Esophagus muscularis mucosa (tissue), 4 donors: Measurements from ENCODE around the gene MYMK. TPM values are rescaled to one million over a fixed set of nuclear protein-coding genes. Genes with fewer than 3 reads are reported as not detected.

Experiments
- DNase-seq: peaks from one replicate; pipeline ENCODE4 v3.0.0-alpha.2; 2017; ENCODE audit errors: extremely low spot score
- H3K27ac ChIP-seq, 4 donors: fragments of 200-600 bp; sonication (generic); replicated peaks in 1 of 4; 1 replicate in 3 of 4; 2 replicates in 1 of 4; pipeline ENCODE4 v1.5.1; 2016 to 2019; ENCODE audit warnings: mild to moderate bottlenecking in 1 of 4
- H3K27me3 ChIP-seq, 4 donors: fragments of 200-600 bp; sonication (generic); one replicate each; pipeline versions ENCODE4 v1.5.1 to v1.6.0; 2016 to 2019
- H3K36me3 ChIP-seq, 4 donors: fragments of 200-600 bp; sonication (generic); one replicate each; pipeline ENCODE4 v1.5.1; 2016 to 2019
- H3K4me1 ChIP-seq, 4 donors: fragments of 200-600 bp; sonication (generic); one replicate each; pipeline ENCODE4 v1.5.1; 2016 to 2019
- H3K4me3 ChIP-seq, 4 donors: fragments of 200-600 bp; sonication (generic); 1 replicate in 2 of 4; 2 replicates in 2 of 4; pipeline ENCODE4 v1.5.1; 2016 to 2019; ENCODE audit warnings: mild to moderate bottlenecking in 4 of 4, moderate library complexity in 1 of 4
- H3K9me3 ChIP-seq, 4 donors: fragments of 200-600 bp; sonication (generic); 1 replicate in 3 of 4; 2 replicates in 1 of 4; pipeline ENCODE4 v1.5.1; 2016 to 2019
- CTCF ChIP-seq, 3 experiments: fragments of 200-600 bp in 2 of 3; fragments of 450-650 bp in 1 of 3; sonication (generic) in 2 of 3; IDR thresholded peaks; one replicate each; pipeline ENCODE4 v1.5.1; 2017 to 2019; ENCODE audit warnings: antibody characterized with exemption in 3 of 3, mild to moderate bottlenecking in 2 of 3, moderate library complexity in 1 of 3
- EP300 ChIP-seq: sonication (generic); formaldehyde crosslinking; IDR thresholded peaks from one replicate; pipeline ENCODE4 v1.6.1; 2017; ENCODE audit warnings: antibody characterized with exemption
- POLR2A ChIP-seq: fragments of 450-650 bp; IDR thresholded peaks from one replicate; pipeline ENCODE4 v1.6.1; 2017; ENCODE audit warnings: antibody characterized with exemption, moderate library complexity, mild to moderate bottlenecking, low read depth
- POLR2AphosphoS5 ChIP-seq, 2 donors: sonication (generic); formaldehyde crosslinking; IDR thresholded peaks; one replicate each; pipeline ENCODE4 v1.6.1; 2017; ENCODE audit warnings: antibody characterized with exemption in 2 of 2
- WGBS: methylation state at CpG from one replicate; pipeline ENCODE4 v1.1.5; 2018; 5-methylcytosine and 5-hydroxymethylcytosine counted together
- intact Hi-C: fragments of 100-400 bp; cut with DNase I; formaldehyde crosslinking; loops from one replicate; pipeline ENCODE4 v1.15.1; 2023
- total RNA-seq, 4 donors: library from RNA; depleted of rRNA; stranded (reverse); fragments of >200 nt; gene quantifications; one replicate each; pipeline versions ENCODE4 v1.1.0 to v1.2.1, GENCODE V29; 2016

The MYMK gene
- total RNA-seq, 4 donors from 2014 or later = not detected

DNA sequence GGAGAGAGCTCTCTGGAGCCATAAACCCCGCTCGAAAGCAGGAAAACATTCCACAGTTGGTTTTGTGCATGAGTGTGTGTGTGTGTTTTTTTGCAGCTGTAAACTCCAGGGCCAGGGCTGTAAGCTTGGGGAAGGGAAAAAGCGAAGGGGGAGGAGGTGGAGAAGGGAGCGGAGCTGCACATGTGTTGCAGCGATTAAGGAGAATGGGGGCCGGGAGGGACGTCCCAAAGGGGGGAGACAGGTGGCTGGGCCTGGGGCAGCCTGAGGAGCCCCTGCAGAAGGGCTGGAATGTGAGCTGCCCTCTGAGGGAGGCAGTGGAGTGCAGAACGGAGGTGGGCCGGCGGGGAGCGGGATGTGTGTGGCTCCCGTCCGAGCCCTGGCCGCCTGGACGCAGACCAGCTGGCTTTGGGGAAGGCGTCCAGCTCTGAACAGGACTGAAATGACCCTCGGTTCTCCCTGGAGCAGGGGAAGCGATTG lies 2.7 kb upstream of the MYMK start:
- Histone ChIP-seq H3K36me3 (no peaks in the 10 kb centered on the region), H3K27ac (peak overlapping the region in 2 of 4 donors; percentile 3 to 58), H3K4me1 (peaks cover 16 to 38% (median 37%) of the 10 kb centered on the region in 4 donors), H3K4me3 (peak overlapping the region in 1 of 4 donors; percentile 14), H3K27me3 (peaks cover 0 to 39% (median 0%) of the 10 kb centered on the region in 4 donors), H3K9me3 (no peaks in the 10 kb centered on the region)
- TF ChIP-seq CTCF (IDR thresholded peaks at IDR 0.05) (no peak), POLR2AphosphoS5 (IDR thresholded peaks at IDR 0.05) (peak in 1 of 2 donors; percentile 15), POLR2A (no peak), EP300 (no peak)
- intact Hi-C loops = no loop called here
- WGBS = 31% methylated on average over 7 of the region's 18 CpGs
- DNase-seq = no peak

DNA sequence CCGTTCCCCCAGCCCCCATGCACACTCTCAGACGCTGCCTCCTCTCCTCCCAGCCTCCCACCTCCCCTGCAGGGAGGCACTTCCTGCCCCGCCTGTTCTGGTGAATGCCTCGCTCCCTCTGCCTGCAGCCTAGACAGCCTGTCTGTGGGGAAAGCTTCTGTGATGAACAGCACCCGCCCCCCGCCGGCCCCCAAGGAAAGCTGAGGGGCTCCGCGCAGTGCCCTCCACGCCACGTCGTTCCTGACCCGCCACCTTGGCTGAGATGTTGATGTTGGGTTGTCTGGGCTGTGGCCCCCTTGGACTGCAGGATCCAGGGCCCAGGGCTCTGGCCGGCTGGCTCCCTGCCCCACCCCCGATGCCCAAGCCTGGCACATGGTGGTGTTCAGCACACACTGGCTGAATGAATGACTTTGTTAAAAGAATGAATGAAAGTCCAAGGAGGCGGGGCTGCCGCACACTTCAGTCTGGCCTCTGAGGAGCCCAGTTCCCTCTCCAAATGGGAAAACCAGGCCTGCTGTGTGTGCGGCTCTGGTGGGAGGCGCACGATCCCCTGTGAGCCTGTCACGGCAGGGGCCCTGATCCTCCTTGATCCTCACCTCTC lies 2.1 kb upstream of the MYMK start:
- intact Hi-C loops = no loop called here
- WGBS = 58% methylated on average over 10 of the region's 21 CpGs
- no peaks in the 10 kb centered on the region for H3K9me3 ChIP-seq
- H3K4me1 ChIP-seq = peaks cover 16 to 38% (median 36%) of the 10 kb centered on the region in 4 donors
- H3K27me3 ChIP-seq = peaks cover 0 to 39% (median 0%) of the 10 kb centered on the region in 4 donors
- no peaks in the 10 kb centered on the region for H3K36me3 ChIP-seq
- H3K4me3 ChIP-seq = no peak overlapping the region
- TF ChIP-seq CTCF (IDR thresholded peaks at IDR 0.05) = no peak
- no peak for TF ChIP-seq POLR2AphosphoS5 (IDR thresholded peaks at IDR 0.05)
- no peak for TF ChIP-seq EP300
- no peak for TF ChIP-seq POLR2A
- H3K27ac ChIP-seq = peak overlapping the region in 2 of 4 donors; percentile 3 to 58
- DNase-seq = no peak

- H3K27me3 ChIP-seq = peaks cover 0 to 38% (median 0%) of the 10 kb centered on the region in 4 donors
- no peaks in the 10 kb centered on the region for H3K9me3 ChIP-seq
- DNase-seq = no peak
- H3K36me3 ChIP-seq = no peaks in the 10 kb centered on the region
- H3K27ac ChIP-seq = no peak overlapping the region
- intact Hi-C loops = no loop called here
- 56% methylated on average over 8 of the region's 8 CpGs for WGBS
- TF ChIP-seq CTCF (IDR thresholded peaks at IDR 0.05) = no peak
- no peak for TF ChIP-seq EP300
- no peak for TF ChIP-seq POLR2A
- no peak for TF ChIP-seq POLR2AphosphoS5 (IDR thresholded peaks at IDR 0.05)
- H3K4me3 ChIP-seq = no peak overlapping the region
- peaks cover 16 to 38% (median 36%) of the 10 kb centered on the region in 4 donors for H3K4me1 ChIP-seq
Measured at GRCh38 chr9:133525677-133526076, 918 bp upstream of the MYMK start.

DNA sequence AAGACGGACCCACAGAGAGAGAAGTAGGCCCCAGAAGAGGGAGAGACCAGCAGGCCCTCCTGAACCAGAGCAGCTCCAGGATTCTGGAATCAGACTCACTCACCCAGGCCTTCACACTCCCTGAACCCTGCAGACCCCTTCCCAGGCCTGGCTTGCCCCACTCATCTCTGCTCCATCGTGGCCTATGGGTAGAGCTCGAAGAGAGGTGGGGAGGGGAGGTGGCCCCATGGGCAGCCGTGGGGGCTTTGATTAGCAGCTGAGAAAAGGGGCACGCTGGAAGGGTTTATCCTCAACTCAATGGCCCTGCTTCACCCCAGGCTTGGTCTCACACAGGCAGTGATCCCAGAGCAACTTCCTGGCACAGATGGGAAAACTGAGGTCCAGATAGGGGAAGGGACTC lies 613 bp downstream of the MYMK start:
- H3K4me3 ChIP-seq = no peak overlapping the region
- peaks cover 0 to 28% (median 0%) of the 10 kb centered on the region in 4 donors for H3K27me3 ChIP-seq
- no peaks in the 10 kb centered on the region for H3K9me3 ChIP-seq
- H3K36me3 ChIP-seq = no peaks in the 10 kb centered on the region
- TF ChIP-seq CTCF (IDR thresholded peaks at IDR 0.05) = no peak
- TF ChIP-seq POLR2A = no peak
- no peak for TF ChIP-seq EP300
- no peak for TF ChIP-seq POLR2AphosphoS5 (IDR thresholded peaks at IDR 0.05)
- H3K4me1 ChIP-seq = peaks cover 16 to 36% (median 34%) of the 10 kb centered on the region in 4 donors
- no peak for DNase-seq
- WGBS = 94% methylated on average over 5 of the region's 5 CpGs
- no peak overlapping the region for H3K27ac ChIP-seq
- intact Hi-C loops = no loop called here

DNA sequence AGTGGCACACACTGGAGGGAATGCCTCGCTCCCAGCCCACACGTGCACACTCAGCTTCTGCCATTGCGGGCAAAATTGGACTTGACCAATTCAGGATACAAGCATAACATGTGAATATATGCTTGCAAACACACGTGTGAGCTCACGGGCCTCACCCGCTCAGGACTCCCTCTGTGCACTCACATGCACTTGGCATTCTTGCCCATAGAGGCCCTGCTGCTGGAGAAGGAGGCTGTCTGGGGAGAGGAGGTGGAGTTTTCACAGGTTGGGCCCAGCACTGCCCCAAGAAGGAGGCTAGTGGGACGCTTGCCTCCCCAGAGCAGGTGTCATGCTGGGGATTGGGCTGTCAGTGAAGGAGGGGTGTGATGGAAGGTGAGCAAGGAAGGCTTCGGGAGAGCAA lies 1.7 kb downstream of the MYMK start:
- intact Hi-C loops = no loop called here
- Histone ChIP-seq H3K9me3 (no peaks in the 10 kb centered on the region), H3K27me3 (peaks cover 0 to 18% (median 0%) of the 10 kb centered on the region in 4 donors), H3K36me3 (no peaks in the 10 kb centered on the region), H3K4me3 (no peak overlapping the region), H3K27ac (no peak overlapping the region), H3K4me1 (peaks cover 15 to 25% (median 24%) of the 10 kb centered on the region in 4 donors)
- WGBS = 77% methylated on average over 2 of the region's 8 CpGs
- no peak for DNase-seq
- no peak for TF ChIP-seq POLR2AphosphoS5 (IDR thresholded peaks at IDR 0.05)
- no peak for TF ChIP-seq CTCF (IDR thresholded peaks at IDR 0.05)
- no peak for TF ChIP-seq EP300
- no peak for TF ChIP-seq POLR2A
